HepG2 (cell line): ENCODE results near the gene ZNF33B. TPM values are rescaled to one million over a fixed set of nuclear protein-coding genes. Genes with fewer than 3 reads are reported as not detected.

Experiments used
- ATAC-seq: fragments of 200-7000 bp; cut with Tn5 transposase; 3 replicates; pipeline ENCODE4 v1.9.1; 2020; ENCODE audit warnings: mild to moderate bottlenecking, moderate library complexity
- BruUV-seq: library from RNA; stranded (reverse); fragments of 400-500 nt; replicated peaks from 2 replicates; lab custom pipeline; 2021; lab: Mats Ljungman, UMichigan
- CTCF ChIA-PET: fragments of 300-600 bp; formaldehyde crosslinking; extraction: SDS; loops from one replicate; lab custom pipeline; 2021; ENCODE audit warnings: low total read pairs, inconsistent platforms, low intra/inter-chr PET ratio; lab: Yijun Ruan, JAX
- POLR2A ChIA-PET: fragments of 350-600 bp; sonication (Branson Sonifier 250); formaldehyde crosslinking; loops from one replicate; lab custom pipeline; 2020; ENCODE audit warnings: antibody characterized with exemption, inconsistent platforms; lab: Yijun Ruan, JAX
- DNase-seq: peaks from one replicate; pipeline ENCODE4 v3.0.0-alpha.2; 2015; ENCODE audit warnings: low spot score
- FAIRE-seq: peaks from 3 replicates; lab custom pipeline; 2011; peaks lifted over from hg19 to GRCh38; lab: Jason Lieb, UNC
- H2AFZ ChIP-seq: one replicate; pipeline ENCODE4 v1.6.1; 2011; ENCODE audit warnings: low read length, inconsistent platforms
- H3K27ac ChIP-seq: fragments of 300-600 bp; 3 replicates; pipeline ENCODE4 v1.8.0; 2011; ENCODE audit warnings: mixed run types, mild to moderate bottlenecking, mixed read lengths, low read length, inconsistent platforms; ENCODE audit not compliant: insufficient read depth; ENCODE audit errors: extremely low read length
- H3K27me3 ChIP-seq, 2 experiments: fragments of 200-600 bp in 1 of 2; 2 replicates in 1 of 2; 3 replicates in 1 of 2; pipeline versions ENCODE4 v1.6.0 to v1.8.0; 2011; ENCODE audit warnings: low read length in 2 of 2, mild to moderate bottlenecking in 2 of 2, moderate library complexity in 2 of 2, inconsistent platforms in 1 of 2; ENCODE audit not compliant: insufficient read depth in 2 of 2, control insufficient read depth in 1 of 2
- H3K36me3 ChIP-seq, 2 experiments: fragments of 200-600 bp in 1 of 2; replicated peaks in 1 of 2; 2 replicates in 1 of 2; 3 replicates in 1 of 2; pipeline versions ENCODE4 v1.5.1 to v1.8.0; 2011; ENCODE audit warnings: low read length in 2 of 2, inconsistent platforms in 1 of 2; ENCODE audit not compliant: insufficient read depth in 2 of 2, control insufficient read depth in 1 of 2
- H3K4me1 ChIP-seq: 2 replicates; pipeline ENCODE4 v1.5.1; 2012; ENCODE audit warnings: low read length, inconsistent platforms; ENCODE audit not compliant: insufficient read depth
- H3K4me2 ChIP-seq: 2 replicates; pipeline ENCODE4 v1.6.0; 2011; ENCODE audit warnings: low read depth, low read length, inconsistent platforms
- H3K4me3 ChIP-seq, 3 experiments: fragments of 200-600 bp in 1 of 3; sonication (generic), shearing (Covaris generic) in 1 of 3; replicated peaks in 1 of 3; 2 replicates each; pipeline ENCODE4 v1.5.1; 2011 to 2016; ENCODE audit warnings: low read length in 3 of 3, inconsistent platforms in 2 of 3, low read depth in 2 of 3, mild to moderate bottlenecking in 2 of 3, control low read depth in 1 of 3, mixed read lengths in 1 of 3; ENCODE audit not compliant: insufficient read depth in 1 of 3
- H3K79me2 ChIP-seq: one replicate; pipeline ENCODE4 v1.6.1; 2011; ENCODE audit warnings: low read length, inconsistent platforms; ENCODE audit not compliant: insufficient read depth
- H3K9ac ChIP-seq: 2 replicates; pipeline ENCODE4 v1.6.0; 2011; ENCODE audit warnings: mild to moderate bottlenecking, low read depth, low read length, inconsistent platforms; ENCODE audit not compliant: insufficient read depth
- H3K9me3 ChIP-seq: 2 replicates; pipeline ENCODE4 v1.5.1; 2012; ENCODE audit warnings: mild to moderate bottlenecking, low read length
- H4K20me1 ChIP-seq: 2 replicates; pipeline ENCODE4 v1.6.0; 2011; ENCODE audit warnings: inconsistent platforms, mild to moderate bottlenecking, low read length, moderate library complexity; ENCODE audit not compliant: insufficient read depth
- AGO1 ChIP-seq: fragments of 200-400 bp; formaldehyde crosslinking; IDR thresholded peaks from 2 replicates; pipeline ENCODE4 v1.6.1; 2017; ENCODE audit warnings: mild to moderate bottlenecking, low read depth, low read length, moderate library complexity; ENCODE audit not compliant: poor library complexity, severe bottlenecking
- MNT ChIP-seq: fragments of 450-650 bp; IDR thresholded peaks from 2 replicates; pipeline ENCODE4 v1.6.1; 2016
- NR2F6 ChIP-seq, 2 experiments: IDR thresholded peaks; 2 replicates each; pipeline ENCODE4 v1.6.1; 2016; ENCODE audit warnings: antibody characterized with exemption in 1 of 2, mild to moderate bottlenecking in 1 of 2
- POGZ ChIP-seq: sonication (generic); formaldehyde crosslinking; IDR thresholded peaks from 2 replicates; pipeline ENCODE4 v1.4.0; 2020; ENCODE audit warnings: mild to moderate bottlenecking, missing genetic modification reagents
- RFXAP ChIP-seq: sonication (generic); formaldehyde crosslinking; IDR thresholded peaks from 2 replicates; pipeline ENCODE4 v1.4.0; 2020; ENCODE audit warnings: missing genetic modification reagents, borderline replicate concordance
- SRF ChIP-seq: IDR thresholded peaks from 2 replicates; pipeline ENCODE4 v1.6.1; 2011; ENCODE audit warnings: mild to moderate bottlenecking, low read depth, low read length, moderate library complexity
- ZBTB8A ChIP-seq: sonication (generic); formaldehyde crosslinking; IDR thresholded peaks from 2 replicates; pipeline ENCODE4 v1.4.0; 2020; ENCODE audit warnings: mild to moderate bottlenecking, low read depth, missing genetic modification reagents, borderline replicate concordance
- ZNF496 ChIP-seq: sonication (generic); formaldehyde crosslinking; IDR thresholded peaks from 2 replicates; pipeline ENCODE4 v1.8.1; 2023; ENCODE audit warnings: mild to moderate bottlenecking, moderate library complexity, missing genetic modification reagents; ENCODE audit not compliant: insufficient replicate concordance
- ZNF513 ChIP-seq: sonication (generic); formaldehyde crosslinking; conservative IDR thresholded peaks from 2 replicates; pipeline ENCODE4 v1.5.0; 2020; ENCODE audit warnings: missing genetic modification reagents
- WGBS: methylation state at CpG from one replicate; pipeline ENCODE4 v1.1.6; 2017; ENCODE audit warnings: low lambda C conversion rate; 5-methylcytosine and 5-hydroxymethylcytosine counted together
- in situ Hi-C: cut with HindIII; loops from 2 replicates; pipeline ENCODE4 v1.10.0; 2017; ENCODE audit warnings: low pct_unique_long_range_greater_than_20kb; ENCODE audit not compliant: extremely low pct_ligation_motif_present
- intact Hi-C: fragments of 100-400 bp; cut with micrococcal nuclease; formaldehyde crosslinking; loops from one replicate; pipeline ENCODE4 v1.10.0; 2022; ENCODE audit not compliant: unreplicated experiment
- polyA plus RNA-seq, 8 experiments: library from polyadenylated mRNA; depleted of rRNA in 3 of 8; stranded (reverse) in 7 of 8; unstranded in 1 of 8; fragments of >200 nt; fragmentation: Illumina TruSeq in 4 of 8; extraction: Trizol in 4 of 8; gene quantifications; 2 replicates each; pipeline versions ENCODE4 v1.2.1 to v1.2.3, GENCODE V29; 2011 to 2016; ENCODE audit warnings: low read depth in 4 of 8, missing spikeins in 1 of 8, mixed read lengths in 1 of 8; ENCODE audit not compliant: insufficient read depth in 1 of 8
- total RNA-seq, 5 experiments: library from RNA; depleted of rRNA; stranded (reverse); fragments of >200 nt; fragmentation: Illumina TruSeq; extraction: Trizol; gene quantifications; 2 replicates each; pipeline ENCODE4 v1.2.3, GENCODE V29; 2016; ENCODE audit warnings: low read depth in 1 of 5
- TF ChIP-seq, protein P1 (sequence below): sonication (generic); formaldehyde crosslinking; IDR thresholded peaks from 2 replicates; pipeline ENCODE4 v1.4.0; 2020; ENCODE audit warnings: missing genetic modification reagents
- TF ChIP-seq, protein P2 (sequence below): sonication (generic); IDR thresholded peaks from 2 replicates; pipeline ENCODE4 v1.6.1; 2016; ENCODE audit warnings: low read depth, borderline replicate concordance

Gene ZNF33B
- total and polyA plus RNA-seq, 2 of the 13 experiments (the other 11 are each of a cell fraction or from before 2014, with no cell fraction given): 18.4 to 23.5 TPM

GRCh38 chr10:42598249-42598873 lies 40.0 kb downstream of the ZNF33B start:
- in situ Hi-C loops: no loop called here
- no peaks in the 10 kb centered on the region for H3K9me3 ChIP-seq
- POLR2A ChIA-PET: no interaction called here

GRCh38 chr10:42596196-42596595 lies 42.2 kb downstream of the ZNF33B start:
- H3K9ac ChIP-seq: no peak overlapping the region
- H3K36me3 ChIP-seq: peaks cover 5 to 42% of the 10 kb centered on the region in 2 experiments; a peak in 3 of 5 replicates
- no peaks in the 10 kb centered on the region for H4K20me1 ChIP-seq
- FAIRE-seq (no peak), ATAC-seq (no peak), DNase-seq (no peak)
- H3K27ac ChIP-seq: no peak overlapping the region
- BruUV-seq: no TSS peak
- no peaks in the 10 kb centered on the region for H3K4me1 ChIP-seq
- in situ Hi-C loops: no loop called here
- H3K9me3 ChIP-seq: no peaks in the 10 kb centered on the region
- ChIA-PET CTCF (no interaction called here), POLR2A (no interaction called here)
- no peak overlapping the region for H3K4me2 ChIP-seq
- H3K27me3 ChIP-seq: no peaks in the 10 kb centered on the region
- H3K4me3 ChIP-seq: no peak overlapping the region
- H2AFZ ChIP-seq: no peak overlapping the region
- H3K79me2 ChIP-seq: no peaks in the 10 kb centered on the region
- intact Hi-C loops: no loop called here
- TF ChIP-seq ZNF496 (no peak), ZBTB8A (CRISPR knock-in tag) (no peak), ZNF513 (CRISPR knock-in tag) (no peak), RFXAP (CRISPR knock-in tag) (no peak), AGO1 (no peak), MNT (no peak), SRF (no peak)
- TF ChIP-seq, protein P1, sequence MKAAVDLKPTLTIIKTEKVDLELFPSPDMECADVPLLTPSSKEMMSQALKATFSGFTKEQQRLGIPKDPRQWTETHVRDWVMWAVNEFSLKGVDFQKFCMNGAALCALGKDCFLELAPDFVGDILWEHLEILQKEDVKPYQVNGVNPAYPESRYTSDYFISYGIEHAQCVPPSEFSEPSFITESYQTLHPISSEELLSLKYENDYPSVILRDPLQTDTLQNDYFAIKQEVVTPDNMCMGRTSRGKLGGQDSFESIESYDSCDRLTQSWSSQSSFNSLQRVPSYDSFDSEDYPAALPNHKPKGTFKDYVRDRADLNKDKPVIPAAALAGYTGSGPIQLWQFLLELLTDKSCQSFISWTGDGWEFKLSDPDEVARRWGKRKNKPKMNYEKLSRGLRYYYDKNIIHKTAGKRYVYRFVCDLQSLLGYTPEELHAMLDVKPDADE (CRISPR knock-in tag): no peak
- TF ChIP-seq, protein P2, sequence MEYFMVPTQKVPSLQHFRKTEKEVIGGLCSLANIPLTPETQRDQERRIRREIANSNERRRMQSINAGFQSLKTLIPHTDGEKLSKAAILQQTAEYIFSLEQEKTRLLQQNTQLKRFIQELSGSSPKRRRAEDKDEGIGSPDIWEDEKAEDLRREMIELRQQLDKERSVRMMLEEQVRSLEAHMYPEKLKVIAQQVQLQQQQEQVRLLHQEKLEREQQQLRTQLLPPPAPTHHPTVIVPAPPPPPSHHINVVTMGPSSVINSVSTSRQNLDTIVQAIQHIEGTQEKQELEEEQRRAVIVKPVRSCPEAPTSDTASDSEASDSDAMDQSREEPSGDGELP: no peak

More at GRCh38 chr10:42598249-42598873, 40.0 kb downstream of the ZNF33B start:
- intact Hi-C loops: no loop called here
- Histone ChIP-seq H3K9ac (no peak overlapping the region), H3K79me2 (no peaks in the 10 kb centered on the region), H4K20me1 (no peaks in the 10 kb centered on the region), H3K4me1 (no peaks in the 10 kb centered on the region), H3K27ac (no peak overlapping the region), H3K36me3 (peaks cover 2 to 23% of the 10 kb centered on the region in 2 experiments; a peak in 2 of 5 replicates), H3K4me2 (no peak overlapping the region), H2AFZ (no peak overlapping the region), H3K27me3 (no peaks in the 10 kb centered on the region), H3K4me3 (no peak overlapping the region)
- ATAC-seq (peak; percentile 62), FAIRE-seq (no peak), DNase-seq (no peak)
- TF ChIP-seq POGZ (CRISPR knock-in tag): no peak
- TF ChIP-seq NR2F6 (IDR thresholded peaks at IDR 0.05): 0 out of 2 replicates have a peak, but pooled peaks have one; percentile 18
- TF ChIP-seq NR2F6 (CRISPR knock-in tag; IDR thresholded peaks at IDR 0.05): 0 out of 2 replicates have a peak, but pooled peaks have one; percentile 29
- BruUV-seq: no TSS peak
- CTCF ChIA-PET: no interaction called here
- 94% methylated on average over 4 of the region's 4 CpGs for WGBS
